Activated CD8-positive, alpha-beta T cell treated with anti-CD3 and anti-CD28 coated beads for 36 hours (primary cell): ENCODE results near the gene KCNAB1. TPM values are rescaled to one million over a fixed set of nuclear protein-coding genes. Genes with fewer than 3 reads are reported as not detected.

Experiments used
- ATAC-seq: fragments of 200-7000 bp; cut with Tn5 transposase; one replicate; pipeline ENCODE4 v1.10.0; 2021; ENCODE audit warnings: mild to moderate bottlenecking, moderate library complexity
- CTCF ChIA-PET: fragments of 350-600 bp; sonication (Branson Sonifier 250); formaldehyde crosslinking; loops from one replicate; lab custom pipeline; 2021; ENCODE audit warnings: antibody characterized with exemption; lab: Charles Lee
- POLR2A ChIA-PET: fragments of 350-600 bp; sonication (Branson Sonifier 250); formaldehyde crosslinking; loops from one replicate; lab custom pipeline; 2021; ENCODE audit warnings: antibody characterized with exemption; lab: Charles Lee
- DNase-seq: peaks from one replicate; pipeline ENCODE4 v3.0.0-alpha.2; 2020
- H3K27ac Mint-ChIP-seq: one replicate; pipeline ENCODE4 v1.8.0; 2021; ENCODE audit warnings: mild to moderate bottlenecking, mixed read lengths
- H3K27me3 Mint-ChIP-seq: one replicate; pipeline ENCODE4 v1.8.0; 2021; ENCODE audit warnings: mixed read lengths
- H3K36me3 Mint-ChIP-seq: one replicate; pipeline ENCODE4 v1.8.0; 2021; ENCODE audit warnings: low read depth, mixed read lengths
- H3K4me1 Mint-ChIP-seq: one replicate; pipeline ENCODE4 v1.8.0; 2021; ENCODE audit warnings: low read depth, mixed read lengths
- H3K4me3 Mint-ChIP-seq: one replicate; pipeline ENCODE4 v1.8.0; 2021; ENCODE audit warnings: mild to moderate bottlenecking, moderate library complexity, mixed read lengths
- H3K9me3 Mint-ChIP-seq: one replicate; pipeline ENCODE4 v1.8.0; 2021; ENCODE audit warnings: mixed read lengths
- CTCF ChIP-seq: fragments of 200-600 bp; IDR thresholded peaks from one replicate; pipeline ENCODE4 v1.8.0; 2022; ENCODE audit warnings: antibody characterized with exemption, mild to moderate bottlenecking
- intact Hi-C: fragments of 100-400 bp; cut with micrococcal nuclease; formaldehyde crosslinking; loops from one replicate; pipeline ENCODE4 v1.10.0; 2022
- total RNA-seq, 2 experiments: library from RNA; stranded (reverse); gene quantifications; one replicate each; pipeline ENCODE4 v1.2.3, GENCODE V29; 2021

Gene KCNAB1
- total RNA-seq, 2 experiments from 2014 or later, result not detected

GRCh38 chr3:156581033-156581432, 460.7 kb downstream of the KCNAB1 start:
- CTCF ChIA-PET, result no interaction called here
- no peak for DNase-seq

GRCh38 chr3:156581954-156582353, 461.6 kb downstream of the KCNAB1 start:
- intact Hi-C loops, result no loop called here
- ChIA-PET CTCF (no interaction called here), POLR2A (no interaction called here)
- Mint-ChIP-seq H3K27ac (no peak overlapping the region), H3K27me3 (no peaks in the 10 kb centered on the region), H3K4me3 (no peak overlapping the region), H3K9me3 (no peaks in the 10 kb centered on the region), H3K4me1 (peaks cover 4% of the 10 kb centered on the region), H3K36me3 (no peaks in the 10 kb centered on the region)
- ATAC-seq (no peak), DNase-seq (no peak)
- no peak for TF ChIP-seq CTCF

More at GRCh38 chr3:156581033-156581432, 460.7 kb downstream of the KCNAB1 start:
- Mint-ChIP-seq H3K27me3 (peaks cover 4% of the 10 kb centered on the region), H3K4me3 (no peak overlapping the region), H3K27ac (no peak overlapping the region), H3K4me1 (peaks cover 4% of the 10 kb centered on the region), H3K9me3 (no peaks in the 10 kb centered on the region), H3K36me3 (no peaks in the 10 kb centered on the region)
- POLR2A ChIA-PET, result no interaction called here
- intact Hi-C loops, result no loop called here
- ATAC-seq, result no peak
- no peak for TF ChIP-seq CTCF

GRCh38 chr3:156582532-156583183, 462.3 kb downstream of the KCNAB1 start:
- POLR2A ChIA-PET, result no interaction called here

GRCh38 chr3:156583469-156583868, 463.1 kb downstream of the KCNAB1 start:
- no peak for DNase-seq
- CTCF ChIA-PET, result no interaction called here
- Mint-ChIP-seq H3K4me3 (no peak overlapping the region), H3K4me1 (peaks cover 4% of the 10 kb centered on the region), H3K36me3 (no peaks in the 10 kb centered on the region), H3K27me3 (no peaks in the 10 kb centered on the region), H3K27ac (no peak overlapping the region), H3K9me3 (no peaks in the 10 kb centered on the region)
- ATAC-seq, result no peak
- intact Hi-C loops, result no loop called here
- POLR2A ChIA-PET, result no interaction called here
- TF ChIP-seq CTCF, result no peak

More at GRCh38 chr3:156582532-156583183, 462.3 kb downstream of the KCNAB1 start:
- CTCF ChIA-PET, result no interaction called here
- Mint-ChIP-seq H3K36me3 (no peaks in the 10 kb centered on the region), H3K9me3 (no peaks in the 10 kb centered on the region), H3K27me3 (no peaks in the 10 kb centered on the region), H3K27ac (no peak overlapping the region), H3K4me1 (peaks cover 4% of the 10 kb centered on the region), H3K4me3 (no peak overlapping the region)
- no peak for TF ChIP-seq CTCF
- intact Hi-C loops, result no loop called here
- ATAC-seq (no peak), DNase-seq (no peak)

- Mint-ChIP-seq H3K4me1 (peaks cover 4% of the 10 kb centered on the region), H3K4me3 (no peak overlapping the region), H3K9me3 (no peaks in the 10 kb centered on the region), H3K27ac (no peak overlapping the region), H3K27me3 (peaks cover 5% of the 10 kb centered on the region), H3K36me3 (no peaks in the 10 kb centered on the region)
- TF ChIP-seq CTCF, result no peak
- no peak for DNase-seq
- ChIA-PET CTCF (interaction anchor here (1.5 kb wide), 1 partner anchor 27 kb away, joined by 4 read pairs; no protein-coding TSS in a partner anchor), POLR2A (no interaction called here)
- intact Hi-C loops, result no loop called here
- no peak for ATAC-seq
These were observed 466.8 kb downstream of the KCNAB1 start for GRCh38 chr3:156586905-156587759.
